Measurements from ENCODE around the gene FCHSD2.

Gene FCHSD2

DNA sequence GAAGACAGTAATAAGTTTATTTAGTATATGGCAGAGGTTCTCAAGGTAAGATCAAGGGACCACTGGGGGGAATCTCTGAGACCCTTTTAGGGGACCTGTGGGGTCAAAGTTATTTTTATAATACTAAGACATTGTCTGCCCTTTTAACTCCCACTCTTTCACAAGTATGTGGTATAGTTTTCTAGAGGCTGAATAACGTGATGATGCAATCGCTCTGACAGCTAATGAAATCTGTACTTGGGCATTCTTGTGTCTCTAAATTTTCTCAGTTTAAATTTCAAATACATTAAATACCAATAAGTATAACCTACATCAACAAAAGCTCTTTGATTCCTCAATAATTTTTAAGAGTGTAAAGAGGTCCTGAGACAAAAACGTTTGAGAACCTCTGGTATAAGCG, 180.0 kb downstream of the FCHSD2 start:
- no peak for DNase-seq

DNA sequence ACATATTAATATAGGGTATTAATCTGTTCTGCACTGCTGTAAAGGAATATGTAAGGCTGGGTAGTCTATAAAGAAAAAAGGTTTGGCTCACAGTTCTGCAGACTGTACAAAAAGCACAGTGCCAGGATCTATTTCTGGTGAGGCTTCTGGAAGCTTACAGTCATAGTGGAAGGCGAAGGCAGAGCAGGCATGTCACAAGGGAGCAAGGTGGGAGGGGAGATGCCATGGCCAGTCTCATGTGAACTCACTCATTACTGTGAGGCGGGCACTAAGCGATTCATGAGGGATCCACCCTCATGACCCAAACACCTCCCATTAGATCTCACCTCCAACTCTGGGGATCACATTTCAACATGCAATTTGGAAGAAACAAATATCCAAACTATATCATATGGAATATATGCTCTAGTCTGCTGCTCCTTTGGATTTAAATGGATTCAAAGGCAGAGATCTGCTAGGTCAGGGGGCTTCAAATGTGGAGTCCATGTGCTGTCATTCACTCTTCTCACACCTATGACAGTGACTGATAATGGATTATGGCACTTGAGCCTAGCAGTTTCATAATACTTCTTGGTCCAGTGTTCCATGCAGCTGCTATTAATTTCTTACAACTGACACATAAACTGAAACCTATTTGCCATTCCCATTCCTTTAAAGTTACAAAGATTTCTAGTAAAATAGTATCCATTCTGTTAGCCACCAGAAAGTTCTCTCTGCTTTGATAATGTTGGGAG, 182.0 kb downstream of the FCHSD2 start:
- DNase-seq: no peak

DNA sequence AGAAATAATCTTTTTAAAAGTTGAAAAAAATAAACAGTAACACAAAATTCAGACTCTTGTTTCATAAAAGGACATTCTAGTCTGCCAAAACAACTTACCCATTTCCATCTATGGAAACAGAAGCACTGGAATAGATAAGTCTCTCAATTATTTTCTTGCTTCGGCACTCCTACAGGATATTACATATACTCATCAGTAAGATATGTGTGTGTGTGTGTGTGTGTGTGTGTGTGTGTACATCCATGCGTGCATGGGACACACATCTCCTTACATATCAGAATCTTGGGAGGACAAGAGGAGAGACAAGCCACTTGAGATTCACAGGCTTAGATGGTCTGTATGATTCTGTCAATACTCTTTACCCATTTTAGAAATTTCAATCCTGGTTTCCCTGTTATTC, 183.3 kb downstream of the FCHSD2 start:
- no peak for DNase-seq

DNA sequence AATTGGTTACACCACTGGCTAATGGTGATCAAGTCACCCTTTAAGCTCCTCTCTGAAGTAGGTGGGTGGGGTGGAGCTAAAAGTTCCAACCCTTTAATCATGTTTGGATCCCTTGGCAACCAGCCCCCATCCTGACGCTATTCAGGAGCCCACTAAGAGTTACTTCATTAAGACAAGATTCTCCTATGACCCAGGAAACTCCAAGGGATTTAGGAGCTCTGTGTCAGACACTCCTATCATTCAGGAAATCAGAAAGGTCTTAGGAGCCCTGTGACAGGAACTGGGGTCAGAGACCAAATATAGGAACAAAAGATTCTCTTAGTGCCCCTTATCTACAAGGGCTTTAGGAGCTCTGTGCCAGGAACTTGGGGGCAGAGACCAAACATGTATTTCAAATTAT, 186.7 kb downstream of the FCHSD2 start:
- DNase-seq: no peak

DNA sequence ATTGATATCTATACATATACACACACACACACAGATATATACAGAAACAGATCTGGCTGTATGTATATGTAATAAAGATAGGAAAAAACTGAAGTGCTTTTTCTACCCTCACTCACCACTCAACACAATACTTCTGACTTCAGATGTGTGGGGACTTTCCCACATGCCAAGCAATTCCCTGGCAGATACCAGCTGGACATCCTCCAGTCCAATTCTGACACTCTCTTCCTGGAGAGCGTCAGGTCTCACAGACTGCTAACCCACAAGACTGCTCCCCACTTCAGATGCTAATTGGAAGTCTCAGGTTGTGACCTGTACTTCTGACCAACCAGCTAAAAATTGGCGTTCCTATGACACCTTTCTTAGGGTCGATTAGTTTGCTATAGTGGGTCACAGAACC, 187.3 kb downstream of the FCHSD2 start:
- DNase-seq: no peak

DNA sequence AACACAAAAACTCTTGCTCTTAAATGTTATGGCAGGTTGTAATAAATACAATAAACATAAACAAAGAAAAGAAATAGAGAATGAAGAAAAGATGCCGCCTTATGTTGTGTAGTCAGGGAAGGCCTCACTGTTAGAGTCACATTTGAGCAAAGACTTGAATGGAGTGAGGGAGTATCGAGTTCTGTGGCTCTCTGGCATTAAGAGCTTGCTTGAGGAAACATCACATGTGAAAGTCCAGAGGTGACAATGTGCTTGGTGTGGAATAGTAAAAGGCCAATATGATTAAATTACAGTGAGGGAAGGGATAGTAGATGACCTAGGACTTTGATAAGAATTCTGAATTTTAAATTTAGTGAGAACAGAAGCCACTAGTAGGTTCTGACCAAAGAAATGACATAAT, 188.5 kb downstream of the FCHSD2 start:
- no peak for DNase-seq

DNA sequence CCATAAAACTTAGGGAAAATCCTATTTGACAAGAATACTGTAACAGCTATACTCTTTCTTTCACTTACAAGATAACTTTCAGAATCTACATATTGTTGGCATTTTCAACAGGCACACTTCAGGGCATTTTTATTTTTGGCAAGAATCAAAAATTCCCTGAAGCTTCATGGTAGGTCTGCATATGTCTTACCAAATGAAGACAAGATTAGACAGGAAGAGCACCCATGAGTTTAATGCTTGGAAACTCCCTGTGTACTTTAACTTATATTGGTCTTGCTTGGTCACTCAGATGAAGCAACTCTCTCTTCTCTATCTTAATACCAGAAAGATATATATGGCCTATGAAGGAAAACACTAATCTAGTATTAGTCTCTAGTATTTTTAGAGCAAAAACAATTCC, 190.2 kb downstream of the FCHSD2 start:
- no peak for DNase-seq

DNA sequence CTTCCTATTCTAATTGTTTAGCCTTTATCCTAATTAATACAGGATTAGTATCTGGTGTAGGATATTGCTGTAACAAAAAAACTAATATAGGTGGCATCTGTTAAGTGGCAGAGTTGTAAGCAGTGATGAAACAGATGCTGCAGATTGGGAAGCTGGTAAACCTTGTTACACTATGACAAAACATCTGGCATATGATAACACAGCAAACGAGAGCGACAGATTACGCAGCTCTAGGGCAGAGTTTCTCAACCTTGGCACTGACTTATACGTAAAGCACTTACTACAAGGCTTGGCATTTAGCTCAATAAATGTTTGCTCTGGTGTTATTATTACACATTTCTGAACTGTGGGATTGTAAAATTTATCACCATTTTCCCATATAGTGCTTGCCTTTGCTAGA, 190.9 kb downstream of the FCHSD2 start:
- no peak for DNase-seq

DNA sequence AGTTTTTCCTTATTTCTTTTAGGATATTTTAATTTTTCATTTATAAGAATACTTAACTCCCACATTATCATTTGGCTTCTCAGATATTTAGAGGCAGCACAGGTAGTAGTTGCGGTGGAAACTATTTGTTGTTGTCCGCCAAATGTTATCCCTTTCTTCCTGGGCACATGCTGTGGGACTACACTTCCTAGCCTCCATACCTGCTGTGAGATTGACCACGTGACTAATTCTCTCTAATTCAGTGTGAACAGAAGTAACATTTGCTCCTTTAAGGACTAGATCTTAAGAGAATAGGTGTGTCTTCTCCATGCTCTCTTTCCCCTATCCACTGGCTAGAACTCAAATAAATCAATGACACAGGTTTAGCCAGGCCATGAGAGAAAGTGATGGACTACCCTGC, 191.4 kb downstream of the FCHSD2 start:
- DNase-seq: no peak

DNA sequence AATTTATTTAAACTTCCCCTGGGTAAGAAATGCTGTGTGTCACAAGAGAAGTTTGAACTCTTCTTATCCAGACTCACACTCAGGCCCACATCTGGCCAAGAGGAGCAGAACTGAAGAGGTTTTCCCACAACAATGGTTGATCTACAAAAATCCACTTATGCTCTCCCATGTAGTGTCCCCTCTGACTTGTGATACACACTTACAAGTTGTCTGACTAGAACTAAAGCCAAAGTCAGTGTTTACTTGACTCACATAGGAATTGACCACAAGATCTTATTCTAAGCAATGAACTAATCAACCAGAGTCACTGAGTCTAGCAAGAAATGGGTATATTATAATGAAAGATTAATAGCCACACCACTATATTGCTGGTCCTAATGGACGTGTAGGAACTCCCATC, 194.9 kb downstream of the FCHSD2 start:
- no peak for DNase-seq

DNA sequence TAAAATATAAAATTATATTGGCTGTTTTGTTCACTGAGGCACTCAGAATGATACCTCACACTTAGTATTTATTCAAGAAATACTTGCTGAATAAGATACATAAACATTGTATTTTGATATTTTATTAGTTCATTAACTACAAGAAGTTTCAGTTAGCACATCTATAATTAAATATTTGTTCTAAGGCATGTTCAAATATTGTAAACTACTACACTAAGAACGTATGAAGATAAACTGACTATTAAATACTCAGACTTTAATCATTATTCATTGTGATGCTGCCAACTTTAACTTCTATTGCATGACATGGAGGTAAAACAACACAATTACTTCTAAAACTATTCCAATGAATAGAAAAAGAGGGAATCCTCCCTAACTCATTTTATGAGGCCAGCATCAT, 198.5 kb downstream of the FCHSD2 start:
- no peak for DNase-seq

DNA sequence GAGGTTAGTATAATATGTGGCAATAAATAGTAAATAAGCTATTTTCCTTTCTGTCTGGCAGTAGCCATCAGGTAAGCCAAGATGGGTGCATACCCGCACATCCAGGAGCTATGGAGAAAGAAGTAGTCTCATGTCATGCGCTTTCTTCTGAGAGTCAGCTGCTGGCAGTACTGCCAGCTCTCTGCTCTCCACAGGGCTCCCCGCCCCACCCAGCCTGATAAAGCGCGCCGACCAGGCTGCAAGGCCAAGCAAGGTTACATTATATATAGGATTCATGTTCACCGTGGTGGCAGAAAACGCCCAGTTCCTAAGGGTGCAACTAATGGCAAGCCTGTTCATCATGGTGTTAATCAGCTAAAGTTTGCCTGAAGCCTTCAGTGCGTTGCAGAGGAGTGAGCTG, 201.7 kb downstream of the FCHSD2 start:
- DNase-seq: no peak

DNA sequence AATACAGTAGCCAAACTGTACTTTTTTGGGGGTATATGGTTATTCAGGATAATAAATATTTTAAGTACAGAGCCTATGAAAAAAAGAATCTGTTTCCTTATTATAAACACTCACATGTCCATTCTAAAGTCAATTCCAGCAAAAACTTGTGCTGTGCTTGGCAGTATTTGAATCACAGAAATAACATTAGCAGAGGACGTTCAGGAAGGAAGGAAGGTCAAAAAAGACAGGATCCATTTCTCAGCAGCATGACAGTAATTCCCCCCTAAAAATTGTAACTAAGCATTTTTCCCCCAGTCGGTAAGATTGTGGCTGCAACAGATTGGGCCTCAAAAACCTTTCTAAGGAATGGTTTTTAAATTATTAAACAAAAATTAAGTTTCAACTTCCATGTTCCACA, 203.1 kb downstream of the FCHSD2 start:
- no peak for DNase-seq

DNA sequence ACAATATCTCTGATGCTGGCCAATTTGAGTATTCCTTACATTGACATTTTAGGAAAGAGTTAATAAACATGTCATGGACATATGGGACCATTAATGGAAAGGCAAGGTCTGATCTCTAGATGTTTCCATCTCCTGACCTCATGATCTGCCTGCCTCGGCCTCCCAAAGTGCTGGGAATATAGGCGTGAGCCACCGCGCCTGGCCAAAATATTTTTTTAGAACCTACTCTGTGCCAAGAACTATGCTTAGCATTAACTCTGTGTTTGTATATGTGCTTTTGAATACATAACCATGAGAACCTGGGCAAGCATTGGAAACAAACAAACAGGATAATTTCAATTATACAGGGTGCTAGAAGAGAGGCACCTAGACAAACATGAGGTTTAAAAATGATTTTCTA, 204.7 kb downstream of the FCHSD2 start:
- DNase-seq: no peak

DNA sequence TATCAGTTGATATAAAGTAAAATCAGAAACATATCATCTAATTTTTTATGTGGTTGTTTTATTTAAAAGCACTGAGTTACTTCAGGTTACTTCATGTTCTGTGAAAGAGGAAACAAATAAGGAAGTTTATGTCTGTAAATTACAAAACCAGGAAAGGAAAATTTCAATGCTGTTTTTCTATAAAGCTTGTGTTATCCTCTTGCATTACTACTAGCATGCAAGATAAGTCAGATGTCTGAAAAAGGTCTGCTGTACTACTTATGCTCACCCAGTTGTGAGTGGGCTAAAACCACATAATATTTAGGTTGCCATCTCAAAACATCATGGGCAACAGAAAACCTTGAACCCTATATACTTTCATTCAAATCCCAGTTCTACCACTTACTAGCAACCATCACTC, 206.4 kb downstream of the FCHSD2 start:
- no peak for DNase-seq

DNA sequence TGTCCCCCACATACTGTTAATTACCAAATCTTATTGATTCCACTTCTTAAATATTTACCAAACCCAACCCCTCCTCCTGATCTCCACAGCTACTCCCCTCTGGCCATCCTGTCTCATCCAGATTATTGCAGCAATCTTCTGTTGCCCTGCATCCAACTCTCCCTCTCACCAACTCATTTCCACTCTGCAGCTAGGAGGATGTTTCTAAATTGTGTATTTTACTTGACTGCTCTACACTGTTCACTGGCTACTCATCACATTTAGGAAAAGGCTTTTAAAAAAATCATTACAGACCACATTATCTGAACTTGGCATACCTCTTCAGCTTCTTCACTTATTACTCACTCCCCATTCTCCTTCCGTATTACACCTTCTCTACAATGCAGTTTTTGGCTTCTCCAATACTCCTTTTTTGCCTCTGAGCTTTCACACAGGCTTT, 210.0 kb downstream of the FCHSD2 start:
- no peak for DNase-seq

DNA sequence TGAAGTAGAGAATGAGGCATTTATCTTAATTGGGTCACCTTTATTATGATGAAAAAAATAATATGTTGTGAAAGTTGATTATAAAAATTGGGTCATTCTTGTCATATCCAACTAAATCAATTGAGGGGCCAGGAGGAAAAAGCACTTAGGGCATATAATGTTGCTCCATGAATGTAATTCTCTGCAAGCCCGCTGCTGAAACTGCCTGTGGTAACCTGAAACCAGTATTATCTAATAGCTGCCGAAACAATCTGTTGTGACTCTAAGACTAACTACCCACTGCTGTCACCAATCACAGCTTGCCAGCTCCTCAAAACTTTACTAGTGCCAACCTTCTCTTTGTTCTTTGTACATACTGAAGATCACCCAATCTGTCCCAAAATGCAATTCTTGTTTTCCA, 212.1 kb downstream of the FCHSD2 start:
- no peak for DNase-seq

DNA sequence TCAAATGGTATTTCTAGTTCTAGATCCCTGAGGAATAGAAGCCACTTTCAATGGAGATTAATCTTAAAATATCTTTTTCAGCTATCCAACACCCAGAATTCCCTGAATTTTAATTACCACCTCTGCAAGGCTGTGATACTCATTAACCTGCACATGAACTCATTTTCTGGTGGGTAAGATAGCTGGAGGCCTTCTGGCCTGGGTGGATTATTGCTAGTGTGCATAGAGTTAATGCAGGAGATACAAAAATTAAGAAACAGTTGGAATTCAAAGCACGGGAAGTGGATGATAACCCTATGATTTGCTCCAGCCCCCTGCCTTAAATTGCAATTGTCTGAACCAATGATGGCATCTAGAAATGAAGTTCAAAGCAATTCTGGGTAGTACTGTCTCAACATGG, 212.9 kb downstream of the FCHSD2 start:
- DNase-seq: no peak

DNA sequence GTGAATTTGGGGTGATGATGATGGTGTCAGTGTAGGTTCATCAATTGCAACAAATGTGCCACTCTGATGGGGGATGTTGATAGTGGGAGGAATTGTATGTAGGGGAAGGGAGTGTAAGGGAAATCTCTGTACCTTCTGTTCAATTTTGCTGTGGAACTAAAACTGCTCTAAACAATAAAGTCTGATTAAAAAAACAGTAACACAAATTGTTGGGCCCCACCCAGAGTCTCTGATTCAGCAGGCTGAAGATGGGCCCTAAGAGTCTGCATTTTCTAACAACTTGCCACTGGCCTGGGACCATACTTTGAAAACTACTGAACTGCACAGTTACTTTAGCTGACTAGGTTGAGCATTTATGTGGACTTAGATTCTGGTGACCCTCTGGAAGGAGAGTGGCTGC, 214.7 kb downstream of the FCHSD2 start:
- DNase-seq: no peak

DNA sequence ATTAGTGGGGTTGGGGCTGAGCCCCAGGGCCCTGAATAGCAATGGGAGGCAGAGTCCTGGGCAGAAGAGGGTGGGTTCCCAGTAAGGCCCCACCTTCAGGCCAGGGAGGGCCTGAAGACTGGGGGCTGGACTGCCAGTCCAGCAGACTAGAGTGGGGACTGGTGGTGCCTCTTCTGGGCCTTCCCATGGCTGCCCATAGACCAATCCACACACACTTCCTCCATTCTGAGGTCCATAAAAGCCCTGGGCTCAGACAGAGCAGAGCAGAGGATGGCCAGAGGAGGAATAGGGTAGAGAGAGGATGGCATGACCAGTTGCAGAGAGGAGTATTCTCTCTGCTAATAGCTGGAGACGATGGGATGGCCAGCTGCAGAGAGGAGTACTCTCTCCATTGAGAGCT, 216.0 kb downstream of the FCHSD2 start:
- DNase-seq: no peak

DNA sequence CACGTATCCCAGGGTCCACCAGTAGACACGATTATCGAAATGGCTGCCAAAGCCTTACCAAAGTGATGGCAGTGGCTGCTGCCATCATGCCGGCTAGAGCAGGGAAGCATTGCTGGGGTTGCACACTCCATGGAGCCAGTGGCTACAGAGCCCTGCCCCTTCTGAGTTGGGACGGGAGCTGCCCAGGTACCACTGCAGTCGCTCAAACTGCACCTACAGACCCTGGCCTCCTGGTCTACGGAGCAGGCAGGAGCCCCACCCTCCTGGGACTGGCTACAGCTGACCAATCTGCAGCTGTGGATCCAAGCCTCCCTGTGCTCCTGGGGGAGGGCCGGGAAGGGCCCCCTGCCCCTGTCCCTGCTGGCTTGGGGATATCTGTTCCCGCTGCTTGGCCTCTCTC, 216.5 kb downstream of the FCHSD2 start:
- DNase-seq: no peak

DNA sequence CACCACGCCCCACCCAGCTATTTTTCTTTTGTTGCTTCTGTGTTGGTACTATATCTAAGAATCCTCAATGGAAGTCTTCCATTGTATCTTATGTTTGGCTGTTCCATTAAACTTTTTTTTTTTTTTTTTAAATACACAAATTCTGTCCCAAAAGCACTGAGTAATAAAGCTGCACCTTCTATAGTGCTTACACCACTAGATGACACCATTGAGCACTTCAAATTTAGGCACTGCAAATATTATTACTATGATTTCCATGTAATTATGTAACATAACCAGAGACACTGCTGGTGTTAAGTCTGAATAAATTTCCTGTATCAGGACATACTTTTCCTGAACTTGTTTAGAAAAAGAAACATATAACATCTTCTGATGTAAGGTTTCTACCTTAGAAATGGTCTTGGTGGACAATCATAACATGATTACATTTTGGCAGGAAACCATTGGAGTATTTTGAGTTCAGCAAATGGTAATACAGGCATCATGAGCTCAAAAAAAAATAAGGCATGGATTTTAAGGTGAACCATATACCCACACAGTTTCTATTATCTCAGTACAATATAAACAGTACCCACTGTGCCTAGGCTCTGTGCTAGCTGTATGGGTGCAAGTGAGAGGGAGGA, 217.4 kb downstream of the FCHSD2 start:
- no peak for DNase-seq

DNA sequence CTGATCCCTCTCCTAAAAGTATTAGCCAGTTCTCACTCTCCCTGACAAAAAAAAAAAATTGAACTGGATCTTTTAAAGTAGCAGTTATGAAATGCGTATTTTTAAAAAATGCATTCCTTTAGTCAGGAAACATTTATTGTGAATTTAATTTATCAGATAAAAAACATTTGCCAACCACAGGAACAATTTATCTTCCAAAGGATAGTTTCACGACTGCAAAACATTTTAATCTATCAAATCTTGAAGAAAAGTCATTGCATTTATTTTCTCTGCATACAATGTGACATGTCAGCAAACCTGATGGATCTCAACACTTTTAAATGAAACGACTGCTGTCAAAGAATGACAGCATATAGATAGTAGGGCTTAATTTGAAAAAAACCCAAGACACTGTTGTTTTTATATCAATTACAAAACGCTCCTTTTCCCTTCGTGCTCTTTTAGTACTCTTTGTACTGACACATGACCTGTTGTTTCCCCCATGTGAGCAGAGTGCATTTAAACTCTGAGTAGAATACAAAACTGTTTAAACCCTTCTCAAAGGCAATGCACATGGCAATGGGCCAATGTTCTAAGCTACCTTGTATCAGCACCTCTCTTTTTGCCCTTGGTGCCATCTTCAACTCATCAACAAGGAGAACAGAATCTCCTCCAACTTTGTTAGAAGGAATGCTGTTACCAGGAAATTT, 220.9 kb downstream of the FCHSD2 start:
- DNase-seq: no peak

DNA sequence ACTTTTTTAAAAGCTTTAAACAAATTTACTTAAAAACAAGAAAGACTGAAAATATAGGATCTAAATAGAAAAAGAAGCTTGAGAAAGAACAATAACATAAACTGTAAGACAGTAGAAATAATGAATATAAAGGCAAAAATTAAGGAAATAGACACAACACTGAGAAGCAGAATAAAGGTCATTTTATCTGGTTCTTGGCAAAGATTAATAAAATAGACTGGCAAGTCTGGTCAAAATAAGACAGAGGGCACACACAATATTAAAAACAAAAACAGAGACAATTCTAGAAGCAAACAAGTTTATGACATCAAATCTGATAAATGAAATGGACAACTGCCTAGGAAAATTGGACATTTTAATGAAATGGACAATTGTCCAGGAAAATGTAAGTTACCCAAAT, 222.1 kb downstream of the FCHSD2 start:
- no peak for DNase-seq

DNA sequence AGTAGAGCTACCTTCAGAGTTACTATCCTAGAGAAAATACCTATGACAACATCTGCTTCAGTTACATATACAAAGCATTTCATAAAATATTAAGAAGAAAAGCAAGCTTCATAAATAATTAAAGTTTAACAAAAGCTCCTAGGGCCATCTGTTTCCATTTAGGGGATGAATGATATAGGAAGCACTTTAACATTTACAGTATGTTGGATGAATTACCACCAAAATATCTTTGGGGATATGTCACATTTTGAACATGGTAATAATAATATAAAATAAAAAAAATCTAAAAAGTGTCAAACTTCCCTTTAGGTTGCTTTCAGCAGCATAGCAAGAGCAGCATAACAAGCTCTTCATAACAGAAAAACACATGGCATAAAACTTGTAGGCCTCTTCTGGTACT, 223.3 kb downstream of the FCHSD2 start:
- no peak for DNase-seq

Measured in islet precursor cell (in vitro differentiated cells).